ENCODE data around the gene ESRRG. TPM values are rescaled to one million over a fixed set of nuclear protein-coding genes. Genes with fewer than 3 reads are reported as not detected.

ESRRG gene
- total RNA-seq, 1 experiment from 2014 or later = 0.44 TPM

DNA sequence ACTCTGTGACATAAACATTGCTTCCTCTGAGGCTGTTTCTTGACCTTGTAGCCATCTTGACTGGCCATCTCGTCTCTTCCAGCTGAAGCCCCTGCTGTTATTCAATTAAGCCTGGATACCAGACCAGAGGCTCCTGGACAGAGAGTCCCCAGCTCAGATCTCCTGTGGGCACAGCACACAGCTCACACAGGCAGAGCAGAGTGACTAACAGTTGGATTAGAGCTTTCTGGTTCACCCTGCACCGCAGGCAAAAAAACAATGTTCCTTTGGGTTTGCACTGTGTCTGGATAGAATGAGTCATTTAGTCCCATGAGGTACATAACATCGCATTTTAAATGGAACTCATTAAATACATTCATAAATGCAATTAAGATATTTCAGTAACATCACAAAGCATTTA is 266.5 kb downstream of the ESRRG start:
- no peak for DNase-seq
- Histone ChIP-seq H3K56ac (ENCODE audit: insufficient read length, low read depth, low read length) (no peak overlapping the region), H2BK15ac (ENCODE audit: low read depth, low read length) (no peak overlapping the region), H3K79me2 (ENCODE audit: insufficient read depth, low read length) (no peaks in the 10 kb centered on the region), H2BK12ac (ENCODE audit: insufficient read length, low read depth, low read length) (no peak overlapping the region), H3K4me2 (ENCODE audit: insufficient read depth, insufficient read length, low read length) (no peak overlapping the region), H3K23ac (ENCODE audit: insufficient read length, low read depth, low read length) (no peak overlapping the region), H3K4me1 (ENCODE audit: insufficient read depth, low read length) (peaks cover 4% of the 10 kb centered on the region; the same call in 1 of the 2 replicates), H4K8ac (replicated peaks; ENCODE audit: insufficient read length, low read depth, low read length) (no peak overlapping the region), H2AFZ (ENCODE audit: low read length) (no peak overlapping the region), H2BK120ac (ENCODE audit: low read depth, low read length, poor library complexity, severe bottlenecking) (no peak overlapping the region), H3T11ph (ENCODE audit: low read length) (no peak overlapping the region), H3K14ac (ENCODE audit: insufficient read depth, low read length) (no peak overlapping the region), H3K4ac (ENCODE audit: low read depth, low read length) (no peak overlapping the region), H3K9me3 (ENCODE audit: control insufficient read depth, low read depth, low read length) (no peaks in the 10 kb centered on the region), H4K91ac (ENCODE audit: insufficient read length, low read depth, low read length) (no peak overlapping the region), H3K18ac (ENCODE audit: insufficient read length, low read depth, low read length) (no peak overlapping the region), H3K9ac (ENCODE audit: extremely low read depth, insufficient read length, low read length) (no peak overlapping the region), H4K5ac (ENCODE audit: insufficient read length, low read depth, low read length) (no peak overlapping the region), H3K27me3 (ENCODE audit: insufficient read depth, low read length) (no peaks in the 10 kb centered on the region), H4K20me1 (ENCODE audit: control insufficient read depth, insufficient read depth, insufficient read length) (no peaks in the 10 kb centered on the region), H3K79me1 (ENCODE audit: insufficient read depth, low read depth, low read length, poor library complexity, severe bottlenecking) (no peaks in the 10 kb centered on the region), H3K23me2 (ENCODE audit: insufficient read length, low read depth, low read length, poor library complexity, severe bottlenecking) (no peaks in the 10 kb centered on the region), H2BK20ac (ENCODE audit: low read depth, low read length, poor library complexity, severe bottlenecking) (no peak overlapping the region), H2BK5ac (ENCODE audit: insufficient read length, low read length) (no peak overlapping the region), H3K27ac (ENCODE audit: insufficient read length, low read depth, low read length) (no peak overlapping the region), H2AK5ac (ENCODE audit: insufficient read length, low read length) (no peak overlapping the region)
- no peak overlapping the region for H3K4me3 Mint-ChIP-seq
- H3K27ac Mint-ChIP-seq = 0 out of 7 replicates have a peak overlapping the region, but pooled peaks of 1 of the 3 experiments have one; percentile 36
- H3K4me1 Mint-ChIP-seq = peaks cover 9 to 11% of the 10 kb centered on the region in 2 experiments
- no CpG with 5 or more reads among the region's 3 CpGs for WGBS (ENCODE audit: extremely low coverage, insufficient read length, low lambda C conversion rate)
- no peaks in the 10 kb centered on the region for H3K36me3 Mint-ChIP-seq (ENCODE audit: insufficient read depth in 1 of 3, low read depth in 3 of 3)
- H3K9me3 Mint-ChIP-seq = no peaks in the 10 kb centered on the region
- no peak for TF ChIP-seq CTCF (conservative IDR thresholded peaks at IDR 0.05)
- H3K27me3 Mint-ChIP-seq (ENCODE audit: low read depth) = no peaks in the 10 kb centered on the region

Measured in H9 (cell line).